Heart left ventricle (tissue), 16 donors: ENCODE data around the gene TMEM182. TPM values are rescaled to one million over a fixed set of nuclear protein-coding genes. Genes with fewer than 3 reads are reported as not detected.

Source experiments
- ATAC-seq, 4 donors: fragments of 200-7000 bp; cut with Tn5 transposase; one replicate each; pipeline ENCODE4 v1.9.1; 2020 to 2022; ENCODE audit warnings: moderate library complexity in 4 of 4, mild to moderate bottlenecking in 3 of 4, moderate number of reproducible peaks in 1 of 4
- DNase-seq, 5 donors: peaks; one replicate each; pipeline ENCODE4 v3.0.0-alpha.2; 2020
- H3K27ac ChIP-seq, 12 donors: fragments of 200-600 bp; sonication (generic) in 4 of 12; one replicate each; pipeline versions ENCODE4 v1.5.0 to v1.8.0; 2016 to 2022; ENCODE audit warnings: mild to moderate bottlenecking in 2 of 12
- H3K27me3 ChIP-seq, 9 donors: fragments of 200-600 bp; sonication (generic) in 2 of 9; one replicate each; pipeline versions ENCODE4 v1.5.1 to v1.8.0; 2016 to 2022; ENCODE audit warnings: mild to moderate bottlenecking in 3 of 9
- H3K36me3 ChIP-seq, 9 donors: fragments of 200-600 bp; sonication (generic) in 2 of 9; one replicate each; pipeline versions ENCODE4 v1.5.0 to v1.8.0; 2018 to 2022; ENCODE audit warnings: mild to moderate bottlenecking in 2 of 9
- H3K4me1 ChIP-seq, 12 donors: fragments of 200-600 bp; sonication (generic) in 4 of 12; one replicate each; pipeline versions ENCODE4 v1.5.0 to v1.8.0; 2016 to 2022; ENCODE audit warnings: mild to moderate bottlenecking in 3 of 12
- H3K4me3 ChIP-seq, 12 donors: fragments of 200-600 bp; sonication (generic) in 4 of 12; one replicate each; pipeline versions ENCODE4 v1.5.0 to v1.8.0; 2017 to 2022; ENCODE audit warnings: mild to moderate bottlenecking in 9 of 12, moderate library complexity in 4 of 12
- H3K9me3 ChIP-seq, 12 donors: fragments of 200-600 bp; sonication (generic) in 4 of 12; one replicate each; pipeline versions ENCODE4 v1.5.0 to v1.8.0; 2016 to 2022; ENCODE audit warnings: mild to moderate bottlenecking in 1 of 12
- CTCF ChIP-seq, 12 donors: fragments of 200-600 bp; sonication (generic) in 4 of 12; IDR thresholded peaks; one replicate each; pipeline versions ENCODE4 v1.5.0 to v1.8.0; 2018 to 2022; ENCODE audit warnings: antibody characterized with exemption in 12 of 12, mild to moderate bottlenecking in 5 of 12
- POLR2A ChIP-seq, 2 donors: fragments of 450-650 bp; IDR thresholded peaks; one replicate each; pipeline ENCODE4 v1.6.1; 2017; ENCODE audit warnings: antibody characterized with exemption in 2 of 2, mild to moderate bottlenecking in 2 of 2, moderate library complexity in 2 of 2
- WGBS, 4 donors: extraction: QIAGEN DNeasy Blood & Tissue Kit in 2 of 4; methylation state at CpG; one replicate each; pipeline versions ENCODE4 v1.1.5 to v1.1.7; 2013 to 2018; 5-methylcytosine and 5-hydroxymethylcytosine counted together
- intact Hi-C, 10 donors: fragments of 100-400 bp; cut with DNase I; formaldehyde crosslinking; loops; one replicate each; pipeline versions ENCODE4 v1.11.1 to v1.14.2; 2022
- polyA plus RNA-seq, 2 donors: library from polyadenylated mRNA; stranded (reverse); fragments of 200-250 nt; gene quantifications; one replicate each; pipeline ENCODE4 v1.2.3, GENCODE V29; 2013
- total RNA-seq, 9 donors: library from RNA; depleted of rRNA in 2 of 9; stranded (reverse); fragments of >200 nt in 2 of 9; fragmentation: NEBNext Ultra II Directional in 3 of 9; extraction: Animal tissue kit (Norgen Biotek cat#: 25700) in 3 of 9; gene quantifications; one replicate each; pipeline versions ENCODE4 v1.1.0 to v1.2.4, GENCODE V29; 2016 to 2023
- donor health status: ischemic (EF 13 %, LVEDD 7.1; RV severe dilation, severe dysfunction).
- donor health status: healthy with polysubstance abuse.
- donor health status: DM: no; HTN: yes; CAD: no.
- donor health status: DM: no; HTN: no; CAD: no.
- donor health status: ischemic (EF 25% LVEDD 6.9; RV normal size, moderate dysfunction).
- donor health status: ischemic (EF 25% LVEDD 5.7; RV mildly dilated, moderate dysfunction).
- donor health status: healthy.
- donor health status: DM: yes; HTN: yes; CAD: no.
- donor health status: ischemic (EF 35%, LVEDD 5.7; RV mildly dilated, moderate dysfunction).
- donor health status: nonischemic (EF 11% LVEDD 7.7; RV severe dilation, severe dysfunction).
- donor health status: DM: yes; HTN: yes; CAD: no.
- donor health status: PGD.
- donor health status: ischemic (EF 29% LVEDD 5.4; RV normal size, mild dysfunction).
- donor health status: nonischemic (EF 23%, LVEDD 6.1; RV moderate dilation, normal function).

TMEM182 gene
- total and polyA plus RNA-seq, 11 donors, result 7.5 to 179 (median 144) TPM

DNA sequence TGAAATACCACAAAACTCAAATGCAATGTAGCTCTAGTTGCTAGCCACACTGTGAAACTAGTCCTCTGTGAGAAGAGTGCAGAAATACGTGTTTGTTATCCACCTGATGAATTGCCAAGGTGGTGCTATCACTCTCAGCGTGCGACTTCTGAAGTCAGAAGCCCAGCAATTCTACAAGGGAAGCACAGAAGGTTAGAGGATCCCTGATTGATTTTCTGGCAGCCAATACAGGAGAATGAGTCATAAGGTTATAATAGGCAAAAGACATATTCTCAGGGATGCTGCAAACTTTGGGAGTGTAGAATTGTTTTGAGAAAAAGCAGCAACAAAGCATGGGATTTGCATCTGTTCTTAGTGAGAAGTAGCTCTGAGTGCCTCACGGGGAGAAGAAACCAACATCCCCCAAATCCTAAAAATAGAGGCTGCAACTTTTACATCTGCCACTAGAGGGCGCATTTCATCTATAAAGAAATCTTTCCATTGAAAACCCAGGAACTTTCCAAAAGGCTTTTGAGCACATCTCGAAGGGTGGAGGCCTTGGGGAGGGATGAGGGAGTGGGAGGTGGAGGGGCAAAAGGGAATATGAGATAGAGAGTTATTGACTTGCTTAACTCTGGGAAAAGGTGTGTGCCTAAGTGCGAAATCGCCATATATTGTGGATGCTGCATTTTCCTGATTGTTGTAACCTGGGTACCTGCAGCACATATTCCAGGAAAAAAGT is 78.0 kb downstream of the TMEM182 start:
- DNase-seq, result no peak
- peaks cover 0 to 9% (median 2%) of the 10 kb centered on the region in 12 donors for H3K4me1 ChIP-seq
- H3K9me3 ChIP-seq, result no peaks in the 10 kb centered on the region
- intact Hi-C loops, result no loop called here
- peak in 1 of 4 donors; percentile 23 for ATAC-seq
- no peaks in the 10 kb centered on the region for H3K27me3 ChIP-seq
- H3K36me3 ChIP-seq, result peaks cover 0 to 3% (median 0%) of the 10 kb centered on the region in 9 donors
- WGBS, 4 donors, result 29 to 35% (median 31%) methylated on average over 8 of the region's 8 CpGs
- no peak overlapping the region for H3K4me3 ChIP-seq
- TF ChIP-seq POLR2A (IDR thresholded peaks at IDR 0.05), result no peak
- peak; percentile 67 to 88 (median 83) for TF ChIP-seq CTCF (IDR thresholded peaks at IDR 0.05)
- H3K27ac ChIP-seq, result no peak overlapping the region

DNA sequence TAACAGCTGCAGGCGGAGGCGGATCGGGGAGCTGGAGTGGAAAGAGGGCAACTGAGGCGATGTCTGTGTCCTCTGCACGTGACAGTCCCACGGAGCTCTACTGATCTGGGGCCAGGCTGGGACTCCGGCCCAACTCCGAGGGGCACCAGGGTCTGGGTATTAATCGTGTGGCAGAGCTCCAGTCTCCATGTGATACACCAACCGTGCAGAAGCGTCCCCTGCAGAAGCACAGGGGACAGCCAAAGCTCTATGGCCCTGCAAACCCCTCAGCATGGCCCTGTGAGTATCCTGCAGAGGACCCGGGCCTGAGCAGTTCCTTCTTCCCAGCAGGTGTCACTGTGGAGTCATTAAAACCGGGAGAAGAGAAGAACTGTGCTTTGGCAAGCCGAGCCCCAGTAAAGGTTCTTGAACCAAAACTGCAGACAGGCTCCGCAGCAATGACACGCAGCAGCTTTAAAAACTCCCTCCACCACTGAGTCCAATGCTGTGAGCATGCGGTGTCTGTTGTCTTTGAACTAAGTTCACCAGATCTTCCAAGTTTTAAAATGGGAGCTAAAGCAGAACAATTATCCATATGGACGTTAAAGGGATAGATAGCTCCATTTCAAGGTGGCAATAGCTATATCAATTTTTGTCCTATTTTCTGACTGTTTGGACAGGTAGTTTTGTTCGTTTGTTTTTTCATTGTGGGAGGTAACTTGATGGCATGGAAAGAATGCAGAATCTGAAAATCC is 79.4 kb downstream of the TMEM182 start:
- peak; percentile 31 to 62 (median 45) for TF ChIP-seq CTCF (IDR thresholded peaks at IDR 0.05)
- no peak for TF ChIP-seq POLR2A (IDR thresholded peaks at IDR 0.05)
- Histone ChIP-seq H3K36me3 (peaks cover 0 to 3% (median 0%) of the 10 kb centered on the region in 9 donors), H3K4me1 (peaks cover 0 to 9% (median 2%) of the 10 kb centered on the region in 12 donors), H3K4me3 (no peak overlapping the region), H3K9me3 (no peaks in the 10 kb centered on the region), H3K27me3 (no peaks in the 10 kb centered on the region), H3K27ac (no peak overlapping the region)
- WGBS, 4 donors, result 35 to 55% (median 45%) methylated on average over 17 to 19 of the region's 19 CpGs
- intact Hi-C loops, result no loop called here
- ATAC-seq (peak; percentile 51 to 84 (median 78)), DNase-seq (peak; percentile 25 to 63 (median 46))

GRCh38 chr2:102843764-102844443 is 82.1 kb downstream of the TMEM182 start:
- no peaks in the 10 kb centered on the region for H3K9me3 ChIP-seq
- intact Hi-C loops, result no loop called here
- peaks cover 0 to 15% (median 4%) of the 10 kb centered on the region in 12 donors for H3K4me1 ChIP-seq
- H3K27me3 ChIP-seq, result no peaks in the 10 kb centered on the region
- no peak for DNase-seq
- peaks cover 0 to 3% (median 0%) of the 10 kb centered on the region in 9 donors for H3K36me3 ChIP-seq
- TF ChIP-seq POLR2A (IDR thresholded peaks at IDR 0.05) (no peak), CTCF (IDR thresholded peaks at IDR 0.05) (no peak)
- H3K27ac ChIP-seq, result no peak overlapping the region
- ATAC-seq, result no peak
- 59 to 71% (median 68%) methylated on average over 4 of the region's 4 CpGs for WGBS, 4 donors
- no peak overlapping the region for H3K4me3 ChIP-seq

GRCh38 chr2:102844911-102845310 is 83.1 kb downstream of the TMEM182 start:
- intact Hi-C loops, result no loop called here
- H3K9me3 ChIP-seq, result no peaks in the 10 kb centered on the region
- H3K27me3 ChIP-seq, result no peaks in the 10 kb centered on the region
- ATAC-seq (no peak), DNase-seq (no peak)
- H3K36me3 ChIP-seq, result peaks cover 0 to 3% (median 0%) of the 10 kb centered on the region in 9 donors
- peaks cover 0 to 13% (median 4%) of the 10 kb centered on the region in 12 donors for H3K4me1 ChIP-seq
- no peak overlapping the region for H3K4me3 ChIP-seq
- 89 to 99% (median 98%) methylated on average over 3 of the region's 3 CpGs for WGBS, 4 donors
- no peak for TF ChIP-seq POLR2A (IDR thresholded peaks at IDR 0.05)
- no peak for TF ChIP-seq CTCF (IDR thresholded peaks at IDR 0.05)
- H3K27ac ChIP-seq, result no peak overlapping the region
